ENCODE results near the gene TUNAR.

Gene TUNAR

DNA sequence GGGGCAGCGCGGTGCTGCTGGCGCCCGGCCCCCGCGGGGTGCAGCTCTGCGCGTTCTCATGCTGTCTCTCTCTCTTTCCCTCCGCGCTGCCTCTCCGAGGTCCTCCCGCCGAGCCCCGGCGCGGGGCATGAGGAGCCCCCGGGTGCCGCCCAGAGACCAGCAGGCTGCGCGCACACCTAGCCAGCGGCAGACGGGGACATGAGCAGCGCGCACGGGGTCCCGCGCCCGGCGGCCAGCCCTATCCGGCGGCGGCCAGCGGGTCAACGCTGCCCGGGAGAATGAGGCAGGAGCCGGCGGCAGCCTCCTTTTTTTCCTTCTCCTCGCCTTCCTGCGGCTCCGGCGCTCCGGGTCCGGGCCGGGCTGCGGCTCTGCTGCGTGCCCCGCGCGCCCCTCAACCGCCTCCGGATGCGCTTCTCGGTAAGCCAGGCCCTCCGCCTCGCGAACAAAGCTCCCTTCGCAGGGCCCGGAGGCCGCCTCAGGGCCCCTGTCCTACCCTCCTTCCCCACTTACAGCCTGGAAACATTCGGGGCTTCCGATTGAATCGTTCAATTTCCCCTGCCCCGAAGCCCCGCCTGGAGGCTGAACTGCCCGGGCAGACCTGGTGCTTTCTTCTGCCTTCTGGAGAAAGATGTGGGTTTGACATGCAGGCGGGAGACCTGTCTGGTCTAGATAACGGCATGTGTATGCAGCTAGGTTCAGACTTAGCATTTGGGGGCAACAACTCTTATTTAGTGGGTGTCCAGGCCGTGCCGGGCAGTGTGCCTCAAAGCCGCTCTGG, at the start of gene TUNAR:
TUNAR (plus strand) TSS at position 72 of the 778 bp plus-strand sequence.
- TF ChIP-seq EZH2 (IDR thresholded peaks at IDR 0.05; ENCODE audit: borderline replicate concordance, low read length) (no peak), CTCF (IDR thresholded peaks at IDR 0.05; ENCODE audit: low read length) (no peak)
- H3K9ac ChIP-seq (ENCODE audit: low read length), result no peak within 1 kb of the TSS
- H3K9me3 ChIP-seq (ENCODE audit: low read length), result no peaks in the 10 kb centered on the region
- H3K4me1 ChIP-seq (ENCODE audit: insufficient read depth, low read length, severe bottlenecking), result no peaks in the 10 kb centered on the region
- no peaks in the 10 kb centered on the region for H3F3A ChIP-seq (ENCODE audit: insufficient read depth, low read length)
- no peaks in the 10 kb centered on the region for H3K79me2 ChIP-seq (ENCODE audit: insufficient read depth, low read length)
- H3K4me2 ChIP-seq (ENCODE audit: low read length), result no peak within 1 kb of the TSS
- H4K20me1 ChIP-seq (ENCODE audit: insufficient read depth, low read length), result no peaks in the 10 kb centered on the region
- no peak within 1 kb of the TSS for H2AFZ ChIP-seq (ENCODE audit: low read length)
- no peaks in the 10 kb centered on the region for H3K9me2 ChIP-seq (ENCODE audit: low read depth, low read length)
- no peak within 1 kb of the TSS for H3K4me3 ChIP-seq (ENCODE audit: low read depth, low read length, poor library complexity, severe bottlenecking)
- no peaks in the 10 kb centered on the region for H3K36me3 ChIP-seq (ENCODE audit: insufficient read depth, low read length)
- H3K27ac ChIP-seq (ENCODE audit: low read depth, low read length, poor library complexity, severe bottlenecking), result no peak within 1 kb of the TSS
- peaks cover 3% of the 10 kb centered on the region; the same call in 1 of the 2 replicates for H3K27me3 ChIP-seq (ENCODE audit: insufficient read depth, low read length)

GRCh38 chr14:95828649-95829265, 47.9 kb upstream of the TUNAR start:
- TF ChIP-seq EZH2 (IDR thresholded peaks at IDR 0.05; ENCODE audit: borderline replicate concordance, low read length) (no peak), CTCF (IDR thresholded peaks at IDR 0.05; ENCODE audit: low read length) (no peak)
- Histone ChIP-seq H2AFZ (ENCODE audit: low read length) (no peak overlapping the region), H3K79me2 (ENCODE audit: insufficient read depth, low read length) (no peaks in the 10 kb centered on the region), H3K4me2 (ENCODE audit: low read length) (no peak overlapping the region), H3K4me1 (ENCODE audit: insufficient read depth, low read length, severe bottlenecking) (no peaks in the 10 kb centered on the region), H3K27me3 (ENCODE audit: insufficient read depth, low read length) (no peaks in the 10 kb centered on the region; the same call in 1 of the 2 replicates), H3F3A (ENCODE audit: insufficient read depth, low read length) (no peaks in the 10 kb centered on the region), H3K36me3 (ENCODE audit: insufficient read depth, low read length) (no peaks in the 10 kb centered on the region), H4K20me1 (ENCODE audit: insufficient read depth, low read length) (no peaks in the 10 kb centered on the region), H3K9ac (ENCODE audit: low read length) (no peak overlapping the region), H3K4me3 (ENCODE audit: low read depth, low read length, poor library complexity, severe bottlenecking) (no peak overlapping the region), H3K27ac (ENCODE audit: low read depth, low read length, poor library complexity, severe bottlenecking) (no peak overlapping the region), H3K9me3 (ENCODE audit: low read length) (no peaks in the 10 kb centered on the region), H3K9me2 (ENCODE audit: low read depth, low read length) (no peaks in the 10 kb centered on the region)

DNA sequence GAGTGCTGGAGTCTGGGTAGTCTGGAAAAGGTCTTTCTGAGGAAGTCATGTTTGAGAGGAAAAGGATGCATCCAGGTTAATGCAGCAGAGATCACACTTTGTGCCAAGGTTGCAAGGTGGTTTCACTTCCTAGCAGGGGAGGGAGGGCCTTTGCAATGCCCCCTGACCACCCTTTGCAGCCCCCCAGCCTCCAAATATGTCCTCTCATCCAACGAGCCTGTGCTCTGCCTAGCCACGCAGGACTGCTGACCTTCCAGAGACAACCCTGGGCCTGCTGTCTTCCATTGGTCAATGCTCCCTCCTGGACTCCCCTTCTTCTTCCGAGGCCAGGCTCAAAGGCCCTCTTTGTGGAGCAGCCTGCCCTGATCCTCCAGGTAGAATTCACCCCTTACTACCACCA, 47.3 kb upstream of the TUNAR start:
- Histone ChIP-seq H4K20me1 (ENCODE audit: insufficient read depth, low read length) (no peaks in the 10 kb centered on the region), H3K4me1 (ENCODE audit: insufficient read depth, low read length, severe bottlenecking) (no peaks in the 10 kb centered on the region), H2AFZ (ENCODE audit: low read length) (no peak overlapping the region), H3K27me3 (ENCODE audit: insufficient read depth, low read length) (no peaks in the 10 kb centered on the region; the same call in 1 of the 2 replicates), H3K4me2 (ENCODE audit: low read length) (no peak overlapping the region), H3K4me3 (ENCODE audit: low read depth, low read length, poor library complexity, severe bottlenecking) (no peak overlapping the region), H3K9me2 (ENCODE audit: low read depth, low read length) (no peaks in the 10 kb centered on the region), H3K36me3 (ENCODE audit: insufficient read depth, low read length) (no peaks in the 10 kb centered on the region), H3K27ac (ENCODE audit: low read depth, low read length, poor library complexity, severe bottlenecking) (no peak overlapping the region), H3K79me2 (ENCODE audit: insufficient read depth, low read length) (no peaks in the 10 kb centered on the region), H3K9ac (ENCODE audit: low read length) (no peak overlapping the region), H3K9me3 (ENCODE audit: low read length) (no peaks in the 10 kb centered on the region), H3F3A (ENCODE audit: insufficient read depth, low read length) (no peaks in the 10 kb centered on the region)
- no peak for TF ChIP-seq EZH2 (IDR thresholded peaks at IDR 0.05; ENCODE audit: borderline replicate concordance, low read length)
- no peak for TF ChIP-seq CTCF (IDR thresholded peaks at IDR 0.05; ENCODE audit: low read length)

Measured in OCI-LY1 (cell line).